ENCODE results near the gene PSME3.

DNA sequence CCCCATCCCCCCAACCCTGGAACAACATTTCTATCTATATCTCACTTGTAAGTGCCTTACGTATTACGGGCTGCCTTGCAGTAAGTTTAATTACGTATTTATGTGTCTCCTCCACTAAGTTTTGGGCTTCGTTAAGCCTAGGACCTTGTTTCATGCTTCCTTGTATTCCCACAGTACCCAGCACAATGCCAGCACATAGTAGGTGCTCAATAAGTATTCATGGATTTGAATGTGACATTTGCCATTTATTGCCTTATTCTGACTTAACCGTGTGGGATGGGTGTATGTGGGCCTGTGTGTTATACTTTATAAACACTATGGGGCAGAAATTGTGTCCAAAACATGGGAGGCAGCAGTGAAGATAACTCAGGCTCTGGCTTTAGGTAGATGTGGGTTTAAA is 40.7 kb upstream of the PSME3 start:
- TF ChIP-seq SIN3A (IDR thresholded peaks at IDR 0.05; ENCODE audit: borderline replicate concordance, insufficient read depth, low read length) (no peak), TAF1 (IDR thresholded peaks at IDR 0.05; ENCODE audit: borderline replicate concordance, insufficient read depth, low read length) (no peak), POLR2AphosphoS5 (IDR thresholded peaks at IDR 0.05; ENCODE audit: low read depth, low read length) (no peak), FOXP2 (optimal IDR thresholded peaks at IDR 0.05; ENCODE audit: borderline replicate concordance, extremely low read depth, extremely low read length, insufficient read depth) (no peak)
- TF ChIP-seq, protein P1, sequence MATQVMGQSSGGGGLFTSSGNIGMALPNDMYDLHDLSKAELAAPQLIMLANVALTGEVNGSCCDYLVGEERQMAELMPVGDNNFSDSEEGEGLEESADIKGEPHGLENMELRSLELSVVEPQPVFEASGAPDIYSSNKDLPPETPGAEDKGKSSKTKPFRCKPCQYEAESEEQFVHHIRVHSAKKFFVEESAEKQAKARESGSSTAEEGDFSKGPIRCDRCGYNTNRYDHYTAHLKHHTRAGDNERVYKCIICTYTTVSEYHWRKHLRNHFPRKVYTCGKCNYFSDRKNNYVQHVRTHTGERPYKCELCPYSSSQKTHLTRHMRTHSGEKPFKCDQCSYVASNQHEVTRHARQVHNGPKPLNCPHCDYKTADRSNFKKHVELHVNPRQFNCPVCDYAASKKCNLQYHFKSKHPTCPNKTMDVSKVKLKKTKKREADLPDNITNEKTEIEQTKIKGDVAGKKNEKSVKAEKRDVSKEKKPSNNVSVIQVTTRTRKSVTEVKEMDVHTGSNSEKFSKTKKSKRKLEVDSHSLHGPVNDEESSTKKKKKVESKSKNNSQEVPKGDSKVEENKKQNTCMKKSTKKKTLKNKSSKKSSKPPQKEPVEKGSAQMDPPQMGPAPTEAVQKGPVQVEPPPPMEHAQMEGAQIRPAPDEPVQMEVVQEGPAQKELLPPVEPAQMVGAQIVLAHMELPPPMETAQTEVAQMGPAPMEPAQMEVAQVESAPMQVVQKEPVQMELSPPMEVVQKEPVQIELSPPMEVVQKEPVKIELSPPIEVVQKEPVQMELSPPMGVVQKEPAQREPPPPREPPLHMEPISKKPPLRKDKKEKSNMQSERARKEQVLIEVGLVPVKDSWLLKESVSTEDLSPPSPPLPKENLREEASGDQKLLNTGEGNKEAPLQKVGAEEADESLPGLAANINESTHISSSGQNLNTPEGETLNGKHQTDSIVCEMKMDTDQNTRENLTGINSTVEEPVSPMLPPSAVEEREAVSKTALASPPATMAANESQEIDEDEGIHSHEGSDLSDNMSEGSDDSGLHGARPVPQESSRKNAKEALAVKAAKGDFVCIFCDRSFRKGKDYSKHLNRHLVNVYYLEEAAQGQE (IDR thresholded peaks at IDR 0.05; ENCODE audit: insufficient read depth in 1 of 2, low read depth in 2 of 2, low read length in 2 of 2) = no peak
